ENCODE measurements around the gene MAZ. TPM values are rescaled to one million over a fixed set of nuclear protein-coding genes. Genes with fewer than 3 reads are reported as not detected.

MAZ gene
- total RNA-seq, 4 donors from 2014 or later: 45.6 to 71.1 (median 62.7) TPM

DNA sequence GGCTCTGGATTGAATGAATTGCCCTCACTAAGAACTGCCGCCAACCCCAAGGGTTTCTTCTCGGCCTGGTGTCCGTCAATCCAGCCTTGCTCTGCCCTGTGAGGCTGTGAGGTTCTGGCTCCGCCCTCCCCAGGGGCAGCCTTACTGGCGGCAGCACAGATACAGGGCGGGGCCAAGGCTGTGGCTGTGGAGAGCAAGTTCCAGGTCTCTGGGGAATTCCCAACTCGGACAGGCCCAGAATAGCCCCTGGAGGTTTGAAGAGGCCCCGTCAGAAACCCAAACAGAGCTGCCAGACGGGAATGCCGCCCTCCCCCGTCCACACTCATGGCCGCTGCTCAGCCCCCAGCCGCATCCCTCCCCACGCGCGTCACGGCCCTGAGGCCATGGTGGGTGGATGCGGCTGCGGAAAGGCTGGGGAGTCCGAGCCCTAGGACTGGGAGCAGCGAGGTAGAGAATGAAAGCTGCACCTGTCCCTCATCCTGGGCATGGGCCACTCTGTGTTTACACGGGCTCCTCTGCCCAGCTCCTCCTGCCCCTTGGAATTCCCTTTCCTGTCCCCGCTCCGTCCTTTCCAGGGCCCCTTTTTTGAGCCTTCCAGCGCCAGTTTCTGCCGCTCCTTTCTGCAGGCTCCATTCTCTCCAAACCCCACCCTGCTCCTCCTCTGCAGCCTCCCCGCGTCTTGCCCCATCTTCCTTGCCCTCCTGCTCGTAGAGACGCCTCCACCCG lies 5.0 kb downstream of the MAZ start:
- no peak for TF ChIP-seq CTCF (IDR thresholded peaks at IDR 0.05; ENCODE audit: low read depth)

DNA sequence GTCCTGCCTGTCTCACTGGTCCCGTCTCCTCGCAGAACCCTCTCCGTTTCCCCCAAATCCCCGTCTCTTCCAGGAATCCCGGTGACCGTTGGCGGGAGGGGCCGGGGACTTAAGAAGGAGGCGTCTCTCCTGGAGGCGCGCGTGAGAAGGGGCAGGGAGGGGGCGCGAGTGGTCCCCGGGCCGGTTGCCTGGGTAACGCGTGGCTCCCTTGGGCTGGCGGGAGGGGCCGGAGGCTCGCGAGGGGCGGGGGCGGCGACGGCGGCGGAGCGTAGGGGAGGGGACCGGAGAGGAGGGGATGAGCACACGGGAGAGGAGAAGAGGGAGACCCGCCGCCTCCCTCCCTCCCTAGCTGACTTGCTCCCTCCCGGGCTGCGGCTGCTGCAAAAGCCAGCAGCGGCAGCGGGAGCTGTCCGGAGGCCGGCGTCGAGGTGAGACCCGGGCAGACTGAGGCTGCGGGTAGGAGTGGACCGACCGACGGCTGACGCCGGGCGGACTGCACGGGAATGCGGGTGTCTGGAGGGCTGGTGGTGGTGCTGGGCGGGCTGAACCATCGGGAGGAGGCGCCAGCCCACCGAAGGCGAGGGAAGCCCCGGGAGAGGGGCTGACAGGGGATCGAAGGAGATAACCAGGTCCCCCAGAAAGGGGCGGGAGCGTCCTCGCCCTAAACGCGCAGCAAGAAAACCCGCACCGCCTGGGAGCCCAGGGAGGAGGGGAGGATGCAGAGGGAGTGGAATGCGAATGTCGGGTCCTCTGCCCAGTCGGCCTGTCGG lies 5.8 kb downstream of the MAZ start, which contains the start of gene PRRT2:
PRRT2 (plus strand) TSS at position 298 of the 770 bp plus-strand sequence. CDS start 862 bp downstream, outside the sequence.
- no peak for TF ChIP-seq CTCF (IDR thresholded peaks at IDR 0.05; ENCODE audit: low read depth)

GRCh38 chr16:29812754-29813643 lies 6.7 kb downstream of the MAZ start:
- no peak for TF ChIP-seq CTCF (IDR thresholded peaks at IDR 0.05; ENCODE audit: low read depth)

DNA sequence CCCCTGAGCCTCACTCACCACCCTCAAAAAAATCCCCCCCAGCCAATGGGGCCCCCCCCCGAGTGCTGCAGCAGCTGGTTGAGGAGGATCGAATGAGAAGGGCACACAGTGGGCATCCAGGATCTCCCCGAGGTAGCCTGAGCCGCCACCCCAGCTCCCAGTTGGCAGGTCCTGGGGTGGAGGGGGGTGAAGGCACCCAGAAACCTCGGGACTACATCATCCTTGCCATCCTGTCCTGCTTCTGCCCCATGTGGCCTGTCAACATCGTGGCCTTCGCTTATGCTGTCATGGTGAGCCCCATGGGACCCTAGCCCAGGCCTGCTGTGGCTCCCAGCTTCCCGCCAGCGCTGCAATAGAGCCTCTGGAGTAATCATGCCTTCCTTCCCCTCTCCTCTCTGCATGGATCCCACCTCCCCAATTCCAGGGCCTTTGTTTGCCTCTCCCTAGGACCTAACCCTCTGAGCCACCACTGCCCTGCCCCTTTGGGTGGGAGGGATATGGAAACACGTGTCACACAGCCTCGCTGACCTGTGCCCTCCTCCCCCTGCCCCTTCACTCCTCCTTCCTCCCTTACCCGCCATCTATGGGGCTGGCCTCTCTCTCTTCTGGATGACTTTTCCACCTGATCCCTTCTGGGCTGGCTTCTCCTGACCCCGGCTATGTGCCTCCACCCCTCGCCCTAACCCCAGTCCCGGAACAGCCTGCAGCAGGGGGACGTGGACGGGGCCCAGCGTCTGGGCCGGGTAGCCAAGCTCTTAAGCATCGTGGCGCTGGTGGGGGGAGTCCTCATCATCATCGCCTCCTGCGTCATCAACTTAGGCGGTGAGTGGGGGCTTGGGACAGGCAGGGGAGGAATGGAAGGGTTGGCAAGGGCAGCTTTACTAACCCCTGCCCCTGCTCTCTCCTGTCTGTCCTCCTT lies 7.6 kb downstream of the MAZ start:
- no peak for TF ChIP-seq CTCF (IDR thresholded peaks at IDR 0.05; ENCODE audit: low read depth)

DNA sequence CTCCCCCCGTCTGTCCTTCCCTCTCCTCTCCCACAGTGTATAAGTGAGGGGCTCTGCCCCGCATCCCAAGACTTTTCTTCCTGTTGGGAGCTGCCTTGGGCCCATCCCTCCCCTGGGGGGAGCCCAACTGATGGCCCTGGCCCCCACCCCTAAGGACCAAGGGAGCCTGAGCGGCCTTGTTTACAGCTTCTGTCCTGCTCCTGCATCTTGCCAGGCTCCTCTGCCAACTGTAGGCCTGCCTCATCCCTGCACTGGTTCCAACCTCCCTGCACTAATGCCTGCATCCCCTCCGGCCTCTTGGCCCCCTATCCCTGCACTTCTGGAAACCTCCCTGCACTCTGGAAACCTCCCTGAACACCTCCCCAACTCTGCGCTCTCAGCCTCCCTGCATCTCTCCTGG lies 8.3 kb downstream of the MAZ start:
- TF ChIP-seq CTCF (IDR thresholded peaks at IDR 0.05; ENCODE audit: low read depth): no peak

DNA sequence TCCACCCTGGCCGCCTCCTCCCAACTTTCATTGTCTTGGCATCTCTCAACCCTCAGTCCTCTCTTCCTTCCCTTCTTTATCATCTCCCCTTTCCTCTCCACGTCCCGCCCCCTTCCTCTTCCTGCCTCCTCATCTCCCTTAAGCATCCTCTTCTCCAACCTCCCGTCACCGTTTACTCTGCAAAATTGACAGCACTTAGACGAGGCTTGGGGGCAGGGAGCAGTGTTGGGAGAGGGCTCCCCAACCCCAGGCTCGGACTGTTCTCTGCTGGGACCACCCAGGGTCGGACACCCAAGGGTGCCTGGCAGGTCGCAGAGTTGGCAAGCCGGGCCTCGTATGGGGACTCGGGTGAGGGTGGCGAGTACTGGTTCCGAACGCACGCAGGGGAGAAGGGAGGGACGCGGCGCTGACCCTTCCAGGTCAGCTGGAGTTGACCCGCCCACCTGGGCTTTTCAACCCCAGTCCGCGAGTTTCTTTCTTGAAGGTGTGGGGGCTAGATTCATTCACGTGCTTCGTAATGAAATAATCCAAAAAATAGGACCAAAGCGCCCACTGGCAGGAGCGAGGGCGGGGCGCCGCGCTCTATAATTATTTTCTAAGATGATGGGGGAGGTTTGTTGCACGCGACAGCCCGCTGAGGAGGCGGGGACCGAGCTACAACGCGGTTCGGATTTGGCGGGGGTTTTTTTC lies 8.8 kb downstream of the MAZ start:
- TF ChIP-seq CTCF (IDR thresholded peaks at IDR 0.05; ENCODE audit: low read depth): no peak

Measured in subcutaneous adipose tissue (tissue), 4 donors.